ENCODE results near the gene RALGPS1.

The RALGPS1 gene

DNA sequence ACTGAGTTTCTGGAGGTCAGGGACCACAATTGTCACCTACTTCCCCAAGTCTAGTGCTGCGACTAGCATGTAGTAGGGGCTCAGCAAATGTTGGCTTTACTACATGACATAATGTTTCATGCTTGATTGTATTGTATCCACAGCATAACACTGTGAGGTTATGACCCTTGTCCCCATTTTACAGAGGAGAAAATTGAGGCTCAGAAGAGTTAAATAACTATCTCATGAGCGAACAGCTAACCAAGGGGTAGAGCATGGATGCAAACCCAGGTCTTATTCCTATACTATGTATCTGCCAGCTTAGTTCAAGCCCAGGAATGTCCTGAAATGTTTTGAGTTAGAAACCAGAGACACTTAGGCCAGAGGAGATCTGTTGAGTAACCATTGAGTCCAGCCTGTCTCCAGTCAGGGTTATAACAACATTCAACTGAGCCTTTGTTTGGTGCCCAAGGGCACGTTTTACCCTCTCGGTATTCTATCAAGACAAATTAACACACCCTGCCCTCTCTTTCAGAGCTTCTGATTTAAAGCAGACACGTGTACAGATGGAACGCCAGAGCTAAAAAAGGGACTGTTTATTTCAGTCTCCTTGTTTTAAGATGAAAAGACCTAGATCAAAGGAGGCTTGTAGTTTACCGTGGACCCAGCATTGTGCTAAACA lies 191.4 kb downstream of the RALGPS1 start:
- no peak for DNase-seq
- in situ Hi-C loops (cut with MboI; ENCODE audit: low pct_unique_long_range_greater_than_20kb, low sequenced_read_pairs) = no loop called here

DNA sequence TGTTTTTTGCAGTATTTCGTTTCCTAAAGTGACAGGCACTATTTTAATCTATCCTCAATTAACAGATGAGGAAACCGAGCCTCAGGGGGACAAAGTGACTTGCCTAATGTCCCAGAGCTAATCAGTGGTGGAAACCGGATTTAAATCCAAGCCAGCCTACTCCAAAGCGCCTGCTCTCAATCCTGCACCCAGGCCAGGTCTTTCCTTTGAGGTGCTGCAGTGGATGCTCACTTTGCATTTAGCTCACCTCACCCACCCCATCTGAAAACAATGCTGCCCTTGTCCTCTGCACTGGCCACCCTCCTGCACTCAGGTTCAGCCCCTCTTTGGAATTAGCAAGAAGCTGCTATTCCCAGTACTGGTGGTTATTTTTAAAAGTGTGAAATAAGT lies 191.9 kb downstream of the RALGPS1 start:
- DNase-seq = no peak
- in situ Hi-C loops (cut with MboI; ENCODE audit: low pct_unique_long_range_greater_than_20kb, low sequenced_read_pairs) = no loop called here

DNA sequence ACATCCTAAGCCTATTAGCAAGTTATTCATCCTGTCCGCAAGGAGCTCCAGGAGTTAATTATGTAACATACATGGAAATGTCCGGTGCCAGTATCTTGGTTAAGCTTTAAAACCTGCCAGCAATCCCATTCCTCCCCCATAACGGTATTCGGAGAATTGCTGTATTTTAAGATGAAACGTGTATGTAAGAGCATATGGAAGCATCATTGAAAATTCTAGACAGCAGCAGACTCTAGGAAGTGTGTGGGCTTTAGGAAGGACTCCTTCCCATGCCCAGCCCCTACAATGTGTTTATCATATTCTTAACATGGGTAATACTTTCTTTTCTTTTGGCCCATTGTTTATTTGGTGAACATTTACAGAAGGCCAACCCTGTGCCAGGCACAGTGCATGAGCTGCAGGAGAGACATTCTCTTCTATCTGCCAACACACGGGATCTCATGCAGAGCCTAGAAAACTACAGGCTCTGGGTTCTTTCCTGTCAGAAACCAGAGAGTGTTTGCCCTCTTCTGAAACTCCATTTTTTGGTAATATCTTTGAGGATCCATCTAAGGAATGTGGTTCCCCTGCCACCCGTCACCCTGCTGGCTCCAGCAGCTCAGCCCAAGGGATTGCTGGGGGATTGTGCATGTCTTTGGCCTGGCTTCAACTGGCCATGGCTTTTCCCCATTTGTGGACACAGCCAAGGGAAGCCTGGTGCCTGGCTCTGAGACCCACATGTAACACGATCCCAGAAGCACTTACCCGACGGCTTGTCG lies 192.8 kb downstream of the RALGPS1 start:
- in situ Hi-C loops (cut with MboI; ENCODE audit: low pct_unique_long_range_greater_than_20kb, low sequenced_read_pairs) = no loop called here
- DNase-seq = no peak

DNA sequence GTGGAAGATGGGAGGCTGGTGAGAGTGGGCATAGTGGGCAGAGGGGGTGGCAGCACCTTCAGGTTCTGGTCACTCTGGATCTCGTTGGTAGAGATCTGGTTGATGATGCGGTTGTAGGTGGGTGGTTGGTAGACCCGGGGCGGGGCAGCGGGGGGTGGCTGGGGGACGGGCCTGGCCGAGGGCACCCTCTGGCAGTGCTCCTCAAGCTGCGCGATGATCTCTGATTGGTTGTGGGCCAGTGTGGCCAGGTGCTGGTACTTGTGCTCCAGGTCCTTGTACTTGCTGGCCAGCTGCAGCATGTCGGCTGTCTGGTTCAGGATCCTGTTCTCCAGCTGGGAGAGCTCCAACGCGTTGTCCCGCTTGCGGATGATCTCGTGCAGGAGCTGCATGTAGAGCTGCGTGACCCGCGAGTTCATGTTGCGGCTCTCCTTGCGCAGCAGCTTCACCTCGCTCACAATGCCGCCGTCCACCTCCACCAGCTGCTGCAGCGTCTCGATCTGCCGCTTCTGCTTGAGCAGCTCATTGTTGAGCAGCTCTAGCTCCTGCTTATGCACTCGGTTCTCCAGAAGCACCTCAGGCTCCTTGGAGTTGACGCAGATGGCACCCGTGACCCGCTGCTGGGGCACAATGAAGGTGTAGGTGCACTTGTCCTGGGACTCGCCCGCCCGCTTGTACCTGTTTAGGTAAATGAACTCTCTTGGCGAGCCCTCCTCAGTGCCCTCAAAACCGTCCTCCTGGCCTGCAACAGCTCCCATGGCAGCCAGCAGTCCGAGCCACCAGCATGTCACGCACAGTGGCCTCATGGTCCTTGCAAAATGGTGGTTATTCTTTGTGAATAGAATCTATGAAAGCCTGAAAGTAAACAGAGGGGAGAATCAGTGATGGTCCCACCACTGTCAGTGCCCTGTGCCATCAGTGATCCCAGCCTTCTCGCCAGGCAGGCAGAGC lies 193.6 kb downstream of the RALGPS1 start:
- DNase-seq = no peak
- in situ Hi-C loops (cut with MboI; ENCODE audit: low pct_unique_long_range_greater_than_20kb, low sequenced_read_pairs) = no loop called here

DNA sequence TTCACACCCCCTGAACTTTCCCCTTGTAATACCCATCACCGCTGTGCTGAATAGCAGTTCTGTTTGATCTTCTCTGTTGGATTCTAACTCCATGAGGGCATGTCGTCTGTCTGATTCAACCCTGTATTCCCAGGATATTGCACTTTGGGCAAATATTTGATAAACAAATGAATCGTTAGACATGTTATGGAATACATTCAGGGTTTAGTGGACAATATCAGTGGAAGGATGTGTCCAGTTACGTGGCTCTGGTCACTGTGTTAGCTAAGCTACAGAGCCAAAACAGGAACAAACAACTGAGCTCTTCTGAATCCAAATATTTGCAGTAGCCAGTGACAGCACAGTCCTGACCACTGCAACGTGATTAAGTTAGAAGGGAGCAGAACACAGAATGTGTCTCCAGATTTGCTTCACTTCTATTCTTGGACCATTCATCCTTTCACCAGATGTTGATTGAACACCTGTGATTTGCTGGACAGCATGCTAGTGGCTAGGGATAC lies 194.7 kb downstream of the RALGPS1 start:
- in situ Hi-C loops (cut with MboI; ENCODE audit: low pct_unique_long_range_greater_than_20kb, low sequenced_read_pairs) = no loop called here
- DNase-seq = no peak

DNA sequence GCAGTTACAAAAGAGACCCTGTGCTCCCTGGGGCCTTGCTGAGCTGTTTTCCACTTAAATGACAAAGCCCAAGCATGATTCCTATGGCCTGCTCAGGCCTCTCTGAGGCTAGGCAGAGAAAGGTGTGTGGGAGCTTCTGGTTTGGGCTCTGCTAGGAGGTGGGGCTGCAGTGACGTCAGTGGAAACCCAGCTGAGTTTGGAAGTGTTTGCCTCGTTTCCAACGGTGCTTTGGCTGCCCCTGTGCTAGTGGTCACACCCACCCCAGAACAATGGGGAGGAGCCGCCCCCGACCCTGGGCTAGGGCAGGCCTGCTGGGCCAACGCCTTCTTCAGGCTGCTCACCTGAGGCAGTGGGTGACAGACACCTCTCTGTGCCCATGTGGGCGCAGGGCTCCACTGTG lies 197.5 kb downstream of the RALGPS1 start:
- in situ Hi-C loops (cut with MboI; ENCODE audit: low pct_unique_long_range_greater_than_20kb, low sequenced_read_pairs) = no loop called here
- no peak for DNase-seq

DNA sequence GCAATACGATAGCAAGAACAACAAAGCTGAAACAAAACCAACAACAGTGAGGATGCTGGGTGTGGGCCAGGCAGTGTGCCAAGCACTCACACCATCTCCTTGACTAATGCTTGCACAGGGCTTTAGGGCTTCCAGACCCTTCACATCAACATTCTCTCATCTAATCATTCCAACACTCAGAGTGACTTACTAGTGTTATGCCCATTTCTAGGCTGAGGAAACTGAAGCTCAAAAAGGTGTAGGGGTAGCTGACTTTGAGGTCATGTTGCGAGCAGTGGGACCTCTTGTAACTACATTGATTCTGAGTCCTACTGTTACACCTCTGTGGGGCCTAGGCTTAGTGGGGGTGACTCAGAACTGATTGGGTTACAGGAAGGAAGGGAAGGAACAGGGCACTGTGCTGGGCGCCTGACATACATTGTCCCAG lies 198.2 kb downstream of the RALGPS1 start:
- DNase-seq = no peak
- in situ Hi-C loops (cut with MboI; ENCODE audit: low pct_unique_long_range_greater_than_20kb, low sequenced_read_pairs) = no loop called here

DNA sequence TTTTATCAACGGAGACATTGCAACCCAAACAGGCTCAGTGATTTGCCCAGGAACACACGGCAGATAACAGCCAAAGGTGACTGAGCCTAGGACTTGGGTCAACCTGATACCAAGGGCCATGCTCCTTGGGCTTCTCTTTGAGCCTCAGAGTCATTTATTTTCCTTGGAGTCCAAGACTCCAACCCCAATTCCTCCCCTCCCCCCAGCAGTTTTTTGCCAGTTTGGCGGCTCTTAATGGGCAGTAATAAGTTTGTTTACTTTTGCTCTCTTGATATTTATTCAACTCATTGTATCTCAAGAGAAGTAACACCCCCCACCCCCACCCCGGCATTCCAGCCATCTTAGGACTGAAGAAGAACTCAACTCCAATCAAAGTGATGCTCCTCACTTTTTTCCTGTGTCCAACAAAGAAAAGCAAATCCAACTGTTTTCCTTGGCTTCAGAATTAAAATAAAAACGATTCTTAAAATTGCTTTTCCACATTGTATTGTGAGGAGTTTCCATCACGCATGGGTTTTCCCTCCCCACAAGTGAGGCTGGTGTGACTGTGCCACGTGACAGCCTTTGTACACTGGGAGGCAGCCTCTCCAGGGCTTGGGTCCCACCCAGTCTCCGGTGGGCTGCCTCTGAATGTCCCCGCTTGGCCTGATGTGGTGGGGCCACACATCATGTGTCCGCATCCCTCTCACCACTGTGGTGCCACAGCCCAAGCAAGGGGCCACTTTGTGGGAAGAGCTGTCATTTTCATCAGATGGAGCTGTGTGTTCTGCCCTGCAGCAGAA lies 198.8 kb downstream of the RALGPS1 start:
- in situ Hi-C loops (cut with MboI; ENCODE audit: low pct_unique_long_range_greater_than_20kb, low sequenced_read_pairs) = no loop called here
- no peak for DNase-seq

DNA sequence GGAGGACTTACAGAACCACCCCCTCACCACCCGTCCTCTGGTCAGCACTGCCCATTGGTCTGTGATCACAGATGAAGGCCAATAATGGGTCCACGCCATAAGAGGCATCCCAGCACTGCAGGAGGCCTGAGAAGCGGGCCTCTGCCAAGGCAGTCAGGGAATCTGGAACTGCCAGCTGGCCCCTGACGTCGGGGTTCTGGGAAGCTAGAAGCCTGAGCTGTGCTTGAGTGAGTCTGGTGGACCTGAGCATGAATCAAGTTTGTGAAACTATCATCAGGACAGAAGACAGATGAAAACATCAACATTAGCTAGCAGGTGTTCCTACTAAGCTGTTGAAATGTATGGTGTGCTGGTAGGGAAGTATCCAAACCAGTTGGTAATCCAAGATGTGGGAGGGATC lies 200.0 kb downstream of the RALGPS1 start:
- in situ Hi-C loops (cut with MboI; ENCODE audit: low pct_unique_long_range_greater_than_20kb, low sequenced_read_pairs) = no loop called here
- no peak for DNase-seq

DNA sequence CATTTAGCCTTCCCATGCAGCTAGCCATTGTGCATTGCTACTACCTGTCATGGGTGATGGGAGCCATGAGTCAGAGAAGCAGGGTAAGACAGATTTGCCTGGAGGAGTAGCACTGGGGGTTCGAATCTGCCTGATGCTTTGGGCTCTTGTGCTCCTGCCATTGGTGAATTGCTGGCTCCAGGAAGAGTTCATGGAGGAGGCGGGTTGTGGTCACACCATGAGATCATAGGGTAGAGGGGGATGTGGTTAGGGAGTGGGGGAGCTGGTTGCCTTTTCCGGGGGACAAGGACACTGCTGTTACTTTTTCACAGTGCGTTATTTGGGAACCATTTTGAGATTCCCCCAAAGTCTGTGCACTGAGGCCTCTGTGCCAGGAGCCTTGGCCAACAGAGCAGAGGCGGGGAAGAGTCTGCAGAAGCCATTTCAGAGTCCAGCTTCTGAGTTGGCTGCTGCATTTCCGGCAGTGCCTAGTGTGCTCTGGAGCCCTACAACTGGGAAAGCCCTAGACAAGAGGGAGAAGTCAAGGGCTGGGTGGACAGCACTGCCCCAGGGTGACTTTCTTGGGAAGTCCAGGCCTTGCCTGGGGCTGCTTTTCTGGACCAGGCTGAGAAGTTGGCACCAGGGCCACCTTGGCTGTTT lies 201.6 kb downstream of the RALGPS1 start:
- in situ Hi-C loops (cut with MboI; ENCODE audit: low pct_unique_long_range_greater_than_20kb, low sequenced_read_pairs) = no loop called here

DNA sequence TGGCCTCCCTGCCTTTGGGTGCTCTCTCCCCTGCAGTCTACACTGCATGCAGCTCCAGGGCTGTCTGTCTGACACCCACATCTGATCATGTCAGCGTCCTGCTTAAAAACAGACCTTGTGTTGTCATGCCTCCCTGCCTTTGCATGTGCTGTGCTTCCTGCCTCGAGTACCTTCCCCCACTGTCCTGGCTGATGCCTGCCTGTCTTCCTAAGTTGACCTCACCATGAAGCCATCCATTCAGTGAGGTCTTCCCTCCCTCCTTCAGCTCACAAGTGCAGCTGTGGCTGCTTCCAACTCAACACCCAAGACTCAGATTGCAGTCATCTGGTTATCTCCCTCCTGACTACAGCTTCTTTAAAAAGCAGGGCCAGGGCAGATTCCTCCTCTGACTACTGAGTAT lies 202.4 kb downstream of the RALGPS1 start:
- DNase-seq = no peak
- in situ Hi-C loops (cut with MboI; ENCODE audit: low pct_unique_long_range_greater_than_20kb, low sequenced_read_pairs) = no loop called here

More for the DNA sequence above, 201.6 kb downstream of the RALGPS1 start:
- DNase-seq = peak; percentile 42

DNA sequence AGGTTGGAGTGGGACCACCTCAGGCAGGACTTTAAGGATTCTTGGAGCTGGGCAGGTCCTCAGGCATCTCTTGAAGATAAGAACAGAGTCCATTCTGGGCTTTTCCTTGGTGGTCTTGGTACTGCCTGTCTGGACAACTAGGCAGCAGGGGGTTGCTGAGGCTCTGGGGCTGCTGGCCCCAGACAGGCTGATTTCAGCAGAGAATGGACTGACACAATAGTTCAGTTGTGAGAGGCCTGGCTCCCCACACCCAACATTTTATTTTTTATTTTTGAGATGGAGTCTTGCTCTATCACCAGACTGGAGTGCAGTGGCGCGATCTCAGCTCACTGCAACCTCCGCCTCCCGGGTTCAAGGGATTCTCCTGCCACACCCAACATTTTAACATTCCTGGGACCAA lies 203.2 kb downstream of the RALGPS1 start:
- in situ Hi-C loops (cut with MboI; ENCODE audit: low pct_unique_long_range_greater_than_20kb, low sequenced_read_pairs) = no loop called here

DNA sequence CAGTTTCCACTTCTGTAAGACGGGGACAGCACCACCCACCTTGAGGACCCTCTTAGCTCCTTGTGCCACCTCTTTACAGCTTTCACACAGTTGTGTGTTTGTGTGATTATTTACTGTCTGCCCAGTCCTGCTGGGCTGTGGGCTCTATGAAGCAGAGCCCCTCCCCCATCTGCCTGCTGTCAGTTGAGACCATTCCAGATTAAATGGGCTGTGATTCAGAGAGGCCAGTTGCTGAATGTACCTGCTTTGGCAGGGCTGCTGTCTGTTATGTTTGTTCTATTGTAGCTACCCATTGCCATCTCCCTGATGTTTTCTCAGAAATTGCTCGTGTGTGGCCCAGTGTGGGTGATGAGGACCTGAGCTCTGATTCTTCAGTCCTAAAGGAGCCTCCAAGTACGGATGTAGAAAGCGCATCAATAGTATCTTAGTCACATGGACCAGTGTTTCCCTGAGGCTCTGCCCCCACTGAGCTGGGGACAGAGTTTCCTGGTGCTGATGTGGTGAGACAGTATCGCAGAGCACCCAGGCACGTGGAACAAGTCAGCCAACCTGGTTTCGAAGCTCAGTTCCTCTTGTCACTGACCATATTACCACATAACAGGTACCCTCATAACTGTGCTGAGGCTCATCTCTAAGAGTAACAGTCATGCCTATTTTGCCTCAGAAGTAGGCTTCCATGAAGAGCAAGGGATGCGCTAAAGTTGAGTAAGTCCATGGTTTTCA lies 204.2 kb downstream of the RALGPS1 start:
- in situ Hi-C loops (cut with MboI; ENCODE audit: low pct_unique_long_range_greater_than_20kb, low sequenced_read_pairs) = no loop called here
- no peak for DNase-seq

More for the DNA sequence above, 203.2 kb downstream of the RALGPS1 start:
- DNase-seq = no peak

DNA sequence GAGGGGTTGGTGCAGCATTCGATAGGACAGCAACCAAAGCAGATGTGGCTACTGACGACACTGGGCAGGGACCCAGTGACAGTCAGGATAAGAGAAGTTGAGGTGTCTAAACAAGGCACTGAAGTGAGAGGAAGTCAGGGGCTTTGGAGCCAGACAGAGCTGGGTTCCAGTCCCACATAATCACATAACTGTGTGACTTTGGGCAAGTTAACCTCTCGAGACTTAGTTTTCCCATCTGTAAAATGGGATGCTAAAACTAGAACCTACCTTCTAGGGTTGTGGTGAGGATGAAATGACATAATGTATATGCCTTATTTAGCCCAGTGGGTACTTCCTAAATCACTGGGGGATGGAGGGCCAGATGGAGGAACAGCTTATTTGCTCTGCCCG lies 204.7 kb downstream of the RALGPS1 start:
- in situ Hi-C loops (cut with MboI; ENCODE audit: low pct_unique_long_range_greater_than_20kb, low sequenced_read_pairs) = no loop called here
- DNase-seq = no peak

DNA sequence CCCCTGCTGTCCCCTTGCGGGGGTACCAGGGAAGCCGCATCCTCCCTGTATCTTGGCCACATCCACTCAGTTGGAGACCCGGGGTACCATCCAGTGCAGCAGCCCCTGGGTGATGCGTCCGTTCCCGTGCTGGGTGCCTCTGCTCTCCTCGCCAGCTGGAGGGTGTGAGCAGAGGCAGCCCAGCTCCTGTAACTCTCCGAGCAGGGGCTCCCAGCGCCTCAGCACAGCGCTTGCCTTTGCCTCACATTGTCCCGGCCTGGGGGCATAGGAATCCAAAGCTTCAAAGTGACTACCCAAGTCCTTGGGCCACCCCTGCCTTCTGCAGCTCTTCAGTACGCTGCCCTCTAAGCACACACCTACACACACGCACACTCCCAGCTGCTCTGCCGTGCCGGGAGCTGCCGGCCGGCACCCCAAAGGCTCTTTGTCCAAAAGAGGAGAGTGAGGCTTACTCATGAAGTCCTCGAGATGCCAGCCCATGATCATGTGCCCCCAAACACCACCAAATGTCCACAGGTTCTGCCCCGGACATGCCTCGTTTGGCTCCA lies 207.1 kb downstream of the RALGPS1 start:
- in situ Hi-C loops (cut with MboI; ENCODE audit: low pct_unique_long_range_greater_than_20kb, low sequenced_read_pairs) = no loop called here
- DNase-seq = no peak

DNA sequence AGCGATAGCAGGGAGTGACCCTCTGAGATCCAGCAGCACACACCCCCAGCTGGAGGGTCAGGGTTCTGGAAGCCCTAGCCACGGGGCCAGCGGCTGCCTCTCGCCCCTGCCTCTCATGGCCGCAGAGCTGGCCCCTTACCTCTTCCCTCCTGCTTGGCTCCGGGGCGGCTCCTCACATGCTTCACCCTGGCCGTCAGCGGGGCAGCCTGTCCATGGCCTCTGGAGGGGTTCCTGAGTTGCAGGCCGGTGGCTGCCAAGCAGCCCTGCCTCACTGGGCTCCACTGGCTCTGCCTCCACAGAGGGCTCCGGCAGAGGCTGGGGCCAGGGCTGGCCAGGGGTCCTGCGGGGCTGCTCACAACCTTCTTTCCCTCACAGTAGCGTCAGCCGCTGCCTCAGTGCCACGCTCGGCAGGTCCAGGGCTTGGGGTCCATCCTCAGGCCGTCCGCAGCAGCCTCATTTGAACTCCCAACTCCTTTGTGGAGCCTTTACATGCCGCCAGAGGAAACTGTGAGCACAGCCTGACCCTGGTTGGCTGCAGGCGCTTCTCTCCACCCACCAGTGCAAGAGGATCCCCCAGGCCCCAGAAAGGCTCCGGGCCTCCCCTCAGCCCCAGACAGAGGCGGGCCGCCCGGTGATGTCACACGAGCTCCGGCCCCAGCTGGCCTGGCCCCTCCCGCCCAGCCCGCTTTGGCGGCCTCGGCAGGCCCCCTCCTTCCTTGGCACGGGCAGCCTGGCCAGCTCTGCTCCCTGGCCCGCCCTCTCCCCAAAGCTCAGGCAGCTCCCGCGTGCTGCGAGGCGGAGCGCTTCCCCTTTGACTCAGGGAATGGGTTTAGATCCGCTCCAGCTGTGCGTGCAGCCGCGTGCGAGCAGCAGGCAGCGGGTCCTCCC lies 207.8 kb downstream of the RALGPS1 start, which contains the start of gene ANGPTL2:
Gene ANGPTL2 (minus strand): TSS at position 460 of the 888 bp plus-strand sequence. CDS start 13,904 bp downstream, outside the sequence.
- in situ Hi-C loops (cut with MboI; ENCODE audit: low pct_unique_long_range_greater_than_20kb, low sequenced_read_pairs) = no loop called here

More for the DNA sequence above, 207.8 kb downstream of the RALGPS1 start, which contains the start of gene ANGPTL2:
- peak; percentile 18 for DNase-seq

Data from KBM-7 (cell line).